RKO (cell line): Measurements from ENCODE around the gene EPC1.
"Not testable (repeated sequence)": the region's sequence is repeated elsewhere in the genome, so short reads cannot be mapped to it uniquely, and the experiment has no call there.

ENCODE experiments used
- DNase-seq: peaks from one replicate; pipeline ENCODE4 v3.0.0-alpha.2; 2016; ENCODE audit warnings: low spot score

Gene EPC1

DNA sequence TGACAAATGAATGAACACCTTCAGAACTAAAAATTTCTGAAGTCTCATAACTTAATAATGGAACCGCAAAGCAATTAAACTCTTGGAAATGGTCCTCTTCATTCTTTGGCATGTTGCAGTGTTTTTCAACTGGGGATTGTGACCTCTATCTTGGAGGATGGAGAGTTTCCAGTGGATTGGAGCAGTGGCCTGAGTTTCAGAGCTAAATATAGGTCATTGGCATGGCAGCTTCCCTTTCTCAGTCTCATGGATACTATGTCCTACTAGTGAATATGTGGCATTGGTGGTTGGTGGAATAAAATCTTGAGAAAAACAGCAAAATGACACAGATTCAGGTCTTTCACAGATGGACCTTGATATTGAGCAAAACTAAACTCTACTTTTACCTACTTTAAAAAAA lies 24.1 kb upstream of the EPC1 start:
- no peak for DNase-seq

DNA sequence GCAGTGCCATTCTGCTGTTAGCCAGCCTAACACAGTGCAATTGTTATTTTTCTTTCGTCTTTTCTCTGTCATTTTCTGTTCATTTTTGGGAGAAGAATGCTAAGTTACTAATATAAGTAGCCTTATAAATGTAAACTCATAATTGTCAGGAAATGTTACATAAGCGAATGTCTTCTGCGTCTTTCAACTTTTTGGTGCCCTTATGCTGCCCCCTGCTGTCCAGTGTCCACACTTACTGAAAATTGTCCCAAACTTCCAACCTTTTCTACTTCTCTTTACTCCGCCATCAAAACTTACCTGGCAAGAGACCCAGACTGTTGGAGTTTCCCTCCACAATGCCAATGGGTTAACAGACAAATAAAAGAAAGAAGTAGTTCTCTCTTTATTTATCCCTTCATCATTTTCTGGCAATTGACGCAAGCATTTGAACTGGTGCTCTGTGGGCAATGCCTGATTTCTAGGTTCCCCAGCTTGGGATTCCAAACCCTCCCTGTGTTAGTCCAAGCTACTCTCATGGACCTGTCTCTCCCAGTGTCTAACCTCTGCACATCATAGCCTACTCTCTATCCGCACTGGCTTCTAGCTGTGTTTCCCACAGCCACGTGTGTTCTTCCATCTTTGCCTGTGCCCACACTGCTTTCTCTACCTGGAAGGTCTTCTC lies 21.0 kb upstream of the EPC1 start:
- DNase-seq, result peak; percentile 83

DNA sequence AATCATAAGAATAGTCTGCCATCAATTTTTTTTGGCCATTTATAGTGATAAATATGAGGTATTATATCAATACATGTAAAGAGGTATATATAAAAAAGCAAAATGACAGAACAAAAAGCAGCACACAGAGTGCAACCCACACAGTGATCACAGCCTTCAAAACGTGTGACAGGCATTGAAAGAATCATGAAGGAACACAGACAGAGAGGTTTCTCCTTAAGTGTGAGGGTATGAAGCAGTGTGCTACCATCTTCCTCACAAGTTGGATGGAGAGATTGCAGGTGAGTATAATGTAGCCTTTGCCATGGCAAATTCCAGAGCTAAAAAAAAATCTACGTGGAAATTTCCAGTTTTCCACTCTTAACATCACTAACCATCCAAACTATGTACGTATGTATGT lies 19.6 kb upstream of the EPC1 start:
- no peak for DNase-seq

DNA sequence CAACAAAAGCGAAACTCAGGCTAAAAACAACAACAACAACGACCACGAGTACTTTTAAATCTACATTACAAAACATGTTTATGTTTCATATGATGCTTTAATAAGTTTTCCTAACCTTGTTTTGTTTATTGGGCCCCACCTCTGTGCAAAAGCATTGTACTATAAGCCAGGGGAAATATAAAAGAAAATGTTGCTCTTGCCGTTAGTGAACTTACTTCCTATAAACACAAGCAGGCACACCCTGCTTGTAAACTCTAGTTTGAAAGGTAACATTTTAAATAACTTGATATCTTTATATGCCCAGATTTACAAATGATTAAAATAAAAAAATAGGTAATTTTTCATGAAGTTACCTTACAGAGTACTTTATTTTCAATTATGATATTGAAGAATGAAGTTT lies 19.2 kb upstream of the EPC1 start:
- DNase-seq, result no peak

DNA sequence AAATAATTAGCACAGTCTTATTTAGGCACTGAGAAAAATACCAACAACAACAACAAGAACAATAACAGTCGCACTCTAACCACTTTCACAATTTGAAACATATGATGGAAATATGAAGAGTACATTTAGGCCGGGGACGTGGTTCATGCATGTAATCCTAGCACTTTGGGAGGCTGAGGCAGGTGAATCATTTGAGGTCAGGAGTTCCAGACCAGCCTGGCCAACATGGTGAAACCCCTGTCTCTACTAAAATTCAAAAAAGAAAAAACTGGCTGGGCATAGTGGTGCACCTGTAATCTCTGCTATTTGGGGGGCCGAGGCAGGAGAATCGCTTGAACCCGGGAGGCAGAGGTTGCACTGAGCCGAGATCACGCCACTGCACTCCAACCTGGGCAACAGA lies 18.4 kb upstream of the EPC1 start:
- DNase-seq, result not testable (repeated sequence)

GRCh38 chr10:32362571-32362970 lies 15.6 kb upstream of the EPC1 start:
- no peak for DNase-seq

- no peak for DNase-seq
These were observed 13.9 kb upstream of the EPC1 start for GRCh38 chr10:32360884-32361283.

GRCh38 chr10:32360241-32360640 lies 13.3 kb upstream of the EPC1 start:
- DNase-seq, result no peak

DNA sequence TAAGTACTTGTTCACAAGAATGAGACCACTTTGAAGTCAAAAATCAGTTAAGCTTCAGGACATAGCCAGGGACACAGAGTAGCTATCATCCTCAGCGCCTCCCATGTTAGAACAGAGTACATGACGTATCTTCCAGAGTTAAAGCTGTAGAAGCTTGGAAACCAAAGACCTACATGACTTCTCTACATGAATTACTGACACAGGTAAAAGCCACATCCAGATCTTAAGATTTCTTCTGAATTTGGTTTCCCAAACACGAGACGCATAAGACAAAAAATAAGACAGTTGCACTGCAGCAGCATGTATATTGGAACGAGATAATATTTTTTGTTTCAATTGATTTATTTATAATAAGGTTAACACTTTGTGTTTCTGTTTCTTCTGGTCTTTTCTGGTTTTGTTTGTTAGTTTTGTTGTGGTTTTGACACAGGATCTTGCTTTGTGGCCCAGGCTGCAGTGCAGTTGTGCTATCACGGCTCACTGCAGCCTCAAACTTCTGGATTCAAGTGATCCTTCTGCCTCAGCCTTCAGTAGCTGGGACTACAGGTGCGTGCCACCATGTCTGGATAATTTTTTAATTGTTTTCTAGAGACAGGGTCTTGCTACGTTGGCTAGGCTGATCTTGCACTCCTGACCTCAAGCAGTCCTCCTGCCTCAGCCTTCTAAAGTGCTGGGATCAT lies 10.2 kb upstream of the EPC1 start:
- no peak for DNase-seq

DNA sequence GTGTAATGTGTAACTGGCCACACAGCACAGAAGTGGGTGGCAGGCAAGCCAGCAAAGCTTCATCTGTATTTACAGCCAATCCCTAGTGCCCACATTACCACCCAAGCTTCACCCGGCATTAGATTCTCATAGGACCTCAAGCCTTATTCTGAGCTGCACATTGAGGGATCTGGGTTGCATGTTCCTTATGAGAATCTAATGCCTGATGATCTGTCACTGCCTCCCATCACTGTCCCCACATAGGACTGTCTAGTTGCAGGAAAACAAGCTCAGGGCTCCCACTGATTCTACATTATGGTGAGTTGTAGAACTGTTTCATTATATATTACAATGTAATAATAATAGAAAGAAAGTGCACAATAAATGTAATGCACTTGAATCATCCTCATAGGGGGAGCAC lies 7.7 kb upstream of the EPC1 start:
- DNase-seq, result not testable (repeated sequence)

DNA sequence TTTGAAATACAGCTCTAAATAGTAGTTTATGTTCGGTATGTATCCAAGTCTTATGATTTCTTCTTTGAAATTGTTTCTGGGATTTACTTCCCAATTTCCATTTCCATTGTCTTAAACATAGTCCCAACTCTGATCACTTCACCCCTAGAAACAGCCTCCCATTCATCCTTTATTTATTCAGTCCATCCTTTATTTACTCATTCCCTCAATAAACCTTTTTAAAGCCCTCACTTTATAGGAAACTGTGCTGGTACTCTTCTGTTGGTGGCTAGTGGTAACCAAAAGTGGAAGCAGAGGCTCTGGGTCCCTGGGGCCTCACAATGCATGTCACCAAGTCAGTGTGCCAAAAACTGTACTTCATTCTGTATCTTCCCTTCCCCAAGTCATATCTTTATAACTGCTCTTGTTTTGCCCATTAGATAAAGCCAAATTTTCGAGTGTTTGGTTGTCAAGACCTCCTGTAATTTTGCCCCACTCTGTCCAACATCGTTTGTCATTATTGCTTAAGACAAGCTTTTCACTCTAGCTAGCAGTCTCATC lies 3.9 kb upstream of the EPC1 start:
- DNase-seq, result no peak

DNA sequence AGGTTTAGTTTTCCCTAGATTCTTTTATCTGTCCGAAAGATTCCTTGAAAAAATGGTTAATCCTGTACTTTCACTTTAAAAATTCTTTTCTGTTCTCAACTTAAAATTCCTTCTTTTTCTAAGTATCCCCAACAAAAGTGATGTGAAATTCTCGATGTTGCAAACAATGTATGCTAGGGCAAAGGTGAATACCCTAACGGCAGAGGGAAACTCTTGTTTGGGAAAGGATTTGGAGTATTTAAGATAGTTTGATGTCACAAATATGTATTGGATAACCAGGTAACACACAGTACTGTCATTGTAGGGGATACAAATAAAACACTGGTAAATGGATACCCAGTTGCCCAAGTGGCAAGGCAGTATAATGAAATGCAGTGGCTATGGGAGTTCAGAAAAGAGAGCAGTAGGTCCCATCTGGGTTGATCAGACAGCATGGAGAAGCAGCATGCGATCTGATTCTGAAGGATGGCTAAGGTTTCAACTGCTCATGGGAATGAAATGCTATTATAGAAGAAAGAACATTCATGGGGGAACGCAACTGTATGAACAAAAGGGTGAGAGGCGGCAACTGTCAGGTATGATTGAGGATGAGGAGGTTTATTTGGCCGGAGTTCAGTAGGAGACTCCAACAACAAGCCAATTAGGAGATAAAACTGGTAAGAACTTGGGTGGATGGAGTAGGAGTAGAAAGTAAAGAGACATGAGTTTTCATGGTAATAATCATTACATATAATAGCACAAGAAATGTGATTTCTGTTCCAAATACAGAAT lies 3.2 kb upstream of the EPC1 start:
- no peak for DNase-seq

- DNase-seq, result no peak
These were observed 2.2 kb upstream of the EPC1 start for GRCh38 chr10:32349199-32349585.

GRCh38 chr10:32348297-32349198 lies 1.6 kb upstream of the EPC1 start:
- no peak for DNase-seq

DNA sequence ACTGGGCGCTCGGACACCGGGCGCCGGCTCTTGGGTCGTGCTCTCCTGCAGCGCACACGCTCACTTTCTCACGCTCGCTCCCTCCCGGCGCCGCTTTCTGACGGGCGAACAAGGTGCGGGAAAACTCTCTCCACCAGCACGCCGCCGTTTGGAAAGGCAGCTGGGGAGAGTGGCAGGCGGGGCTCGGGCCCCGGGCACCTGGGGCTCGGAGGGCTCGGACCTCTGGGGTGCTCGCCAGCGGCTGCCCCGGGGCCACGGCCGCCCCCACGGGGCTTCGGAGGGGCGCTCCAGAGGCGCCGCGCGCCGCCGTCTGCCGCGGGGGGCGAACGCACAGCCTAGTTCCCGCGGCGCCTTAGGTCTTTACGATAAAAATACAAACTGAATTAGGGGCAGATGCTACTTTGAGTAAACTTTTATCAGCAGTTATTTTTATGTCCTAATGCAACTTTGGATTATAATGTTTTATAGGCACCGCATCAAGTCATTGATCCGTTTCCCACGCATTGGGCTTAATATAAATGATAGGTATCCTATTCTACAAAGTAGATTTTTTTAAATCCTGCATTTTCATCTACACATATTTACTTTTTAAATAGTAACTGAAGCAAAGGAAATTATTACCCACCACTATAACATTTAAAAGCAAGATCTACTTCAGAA lies 535 bp upstream of the EPC1 start:
- DNase-seq, result no peak

- peak; percentile 96 for DNase-seq
These were observed 816 bp downstream of the EPC1 start for GRCh38 chr10:32346134-32346550.

GRCh38 chr10:32341596-32341995 lies 5.4 kb downstream of the EPC1 start:
- DNase-seq, result no peak

- no peak for DNase-seq
These were observed 6.3 kb downstream of the EPC1 start for GRCh38 chr10:32340596-32341180.

- no peak for DNase-seq
These were observed 8.7 kb downstream of the EPC1 start for GRCh38 chr10:32338262-32338661.

DNA sequence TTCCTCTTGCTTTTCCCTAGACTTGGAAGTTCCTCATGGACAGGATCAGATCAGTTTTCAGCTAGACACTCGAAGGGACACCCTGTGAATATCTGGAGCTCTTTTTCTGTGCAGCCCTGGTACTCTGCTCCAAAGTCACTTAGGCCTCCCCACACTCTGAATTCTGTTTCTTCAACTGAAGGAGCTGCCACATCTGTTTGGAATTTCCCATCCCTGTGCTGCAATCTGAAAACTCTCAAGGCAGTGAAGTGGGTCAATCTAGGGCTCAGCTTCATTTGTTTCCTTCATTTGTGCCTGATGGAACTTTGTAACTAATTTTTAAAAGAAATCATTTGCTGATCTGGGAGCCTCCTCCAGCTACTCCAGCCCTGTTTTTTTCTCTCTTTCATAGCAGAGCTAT lies 9.6 kb downstream of the EPC1 start:
- no peak for DNase-seq

DNA sequence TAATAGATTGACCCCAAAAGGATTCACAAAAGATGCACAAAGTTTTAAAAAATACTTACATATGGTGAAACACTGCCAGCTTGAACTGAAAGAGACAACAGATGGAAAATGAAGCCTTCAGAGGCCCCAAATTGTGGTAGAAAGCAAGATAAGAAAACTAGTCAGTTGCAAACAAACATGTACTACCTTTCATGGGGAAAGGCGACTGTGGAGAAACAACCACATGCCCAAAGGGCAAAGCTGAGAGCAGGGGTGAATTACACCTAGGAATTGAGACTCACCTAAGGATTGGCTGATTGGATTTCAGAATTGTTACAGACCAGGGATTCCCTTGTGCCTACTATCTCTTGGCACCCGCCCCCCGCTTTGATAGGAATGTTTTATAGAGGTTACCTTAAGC lies 13.1 kb downstream of the EPC1 start:
- DNase-seq, result no peak
